Mucosa of descending colon (tissue), 3 donors: Measurements from ENCODE around the gene MRGPRF. TPM values are rescaled to one million over a fixed set of nuclear protein-coding genes. Genes with fewer than 3 reads are reported as not detected.

Experiments used
- ATAC-seq: fragments of 200-7000 bp; cut with Tn5 transposase; one replicate; pipeline ENCODE4 v1.9.1; 2020; ENCODE audit warnings: mild to moderate bottlenecking, moderate library complexity
- DNase-seq, 3 donors: peaks; one replicate each; pipeline ENCODE4 v3.0.0-alpha.2; 2020
- H3K36me3 ChIP-seq: fragments of 200-600 bp; one replicate; pipeline ENCODE4 v1.8.0; 2021; ENCODE audit warnings: low read depth, mild to moderate bottlenecking
- H3K4me1 ChIP-seq: fragments of 200-600 bp; one replicate; pipeline ENCODE4 v1.8.0; 2021; ENCODE audit warnings: low read depth, mild to moderate bottlenecking
- H3K4me3 ChIP-seq: fragments of 200-600 bp; one replicate; pipeline ENCODE4 v1.8.0; 2021; ENCODE audit warnings: mild to moderate bottlenecking
- H3K9me3 ChIP-seq: fragments of 200-600 bp; one replicate; pipeline ENCODE4 v1.8.0; 2021; ENCODE audit warnings: mild to moderate bottlenecking
- CTCF ChIP-seq: fragments of 200-600 bp; IDR thresholded peaks from one replicate; pipeline ENCODE4 v1.8.0; 2022; ENCODE audit warnings: antibody characterized with exemption, mild to moderate bottlenecking
- intact Hi-C, 2 donors: fragments of 100-400 bp; cut with DNase I in 1 of 2; cut with micrococcal nuclease in 1 of 2; formaldehyde crosslinking; loops; one replicate each; pipeline versions ENCODE4 v1.11.0 to v1.11.1; 2022; cut with DNase I, micrococcal nuclease
- long read RNA-seq, 2 donors: library from polyadenylated mRNA; unstranded; transcript quantifications; one replicate each; pipeline ENCODE4 v2.0.0, GENCODE V29; 2019 to 2021
- total RNA-seq, 3 donors: library from RNA; stranded (reverse); fragmentation: NEBNext Ultra II Directional in 2 of 3; extraction: Animal tissue kit (Norgen Biotek cat#: 25700) in 2 of 3; gene quantifications; one replicate each; pipeline versions ENCODE4 v1.2.1 to v1.2.4, GENCODE V29; 2021 to 2023
- donor health status: DM: no; HTN: no; CAD: no; lungs with moderate emphysema.
- donor health status: DM: no; HTN: no; CAD: no.
- donor health status: DM: no; HTN: yes; CAD: no.

Gene MRGPRF, protein sequence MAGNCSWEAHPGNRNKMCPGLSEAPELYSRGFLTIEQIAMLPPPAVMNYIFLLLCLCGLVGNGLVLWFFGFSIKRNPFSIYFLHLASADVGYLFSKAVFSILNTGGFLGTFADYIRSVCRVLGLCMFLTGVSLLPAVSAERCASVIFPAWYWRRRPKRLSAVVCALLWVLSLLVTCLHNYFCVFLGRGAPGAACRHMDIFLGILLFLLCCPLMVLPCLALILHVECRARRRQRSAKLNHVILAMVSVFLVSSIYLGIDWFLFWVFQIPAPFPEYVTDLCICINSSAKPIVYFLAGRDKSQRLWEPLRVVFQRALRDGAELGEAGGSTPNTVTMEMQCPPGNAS
- 100 to 1,000 TPM in 1 of 3 donors, 10 to 100 TPM in 1, 1 to 10 TPM in 1; 4.7 to 117 (median 14.2) TPM for total RNA-seq
- long read RNA-seq, donor 1, transcript MRGPRF-201 (3 exons, 2,295 nt), result major isoform, 123 of 190 reads
- long read RNA-seq, donor 1, partial matches to known transcripts, result 3 of 190 reads
- long read RNA-seq, donor 1, other reads (novel, unspliced or antisense), result 60 of 190 reads
- long read RNA-seq, donor 2, transcript MRGPRF-201 (3 exons, 2,295 nt), result major isoform, 11 of 14 reads
- long read RNA-seq, donor 2, partial matches to known transcripts, result 2 of 14 reads
- long read RNA-seq, donor 2, other reads (novel, unspliced or antisense), result 1 of 14 reads

- intact Hi-C loops, result no loop called here
- Histone ChIP-seq H3K4me1 (peaks cover 19% of the 10 kb centered on the region), H3K36me3 (no peaks in the 10 kb centered on the region), H3K9me3 (no peaks in the 10 kb centered on the region), H3K4me3 (peak within 1 kb of the TSS; percentile 19)
- DNase-seq (peak; percentile 75 to 88 (median 80)), ATAC-seq (peak; percentile 40)
- TF ChIP-seq CTCF, result no peak
Observed at GRCh38 chr11:69013009-69013951, at the start of gene MRGPRF. Gene MRGPRF, minus strand, starts transcription at chr11:69013246. Its CDS starts 3,345 bp downstream, at chr11:69009901.

GRCh38 chr11:69062169-69062855 is 49.3 kb upstream of the MRGPRF start:
- no peak overlapping the region for H3K4me3 ChIP-seq
- H3K36me3 ChIP-seq, result no peaks in the 10 kb centered on the region
- TF ChIP-seq CTCF, result no peak
- intact Hi-C loops, result no loop called here
- H3K4me1 ChIP-seq, result no peaks in the 10 kb centered on the region
- no peaks in the 10 kb centered on the region for H3K9me3 ChIP-seq
- DNase-seq (no peak), ATAC-seq (no peak)

GRCh38 chr11:69061713-69062053 is 48.6 kb upstream of the MRGPRF start:
- intact Hi-C loops, result no loop called here
- H3K4me3 ChIP-seq, result no peak overlapping the region
- TF ChIP-seq CTCF, result no peak
- H3K9me3 ChIP-seq, result no peaks in the 10 kb centered on the region
- H3K36me3 ChIP-seq, result no peaks in the 10 kb centered on the region
- H3K4me1 ChIP-seq, result no peaks in the 10 kb centered on the region
- ATAC-seq, result no peak
- DNase-seq, result no peak

DNA sequence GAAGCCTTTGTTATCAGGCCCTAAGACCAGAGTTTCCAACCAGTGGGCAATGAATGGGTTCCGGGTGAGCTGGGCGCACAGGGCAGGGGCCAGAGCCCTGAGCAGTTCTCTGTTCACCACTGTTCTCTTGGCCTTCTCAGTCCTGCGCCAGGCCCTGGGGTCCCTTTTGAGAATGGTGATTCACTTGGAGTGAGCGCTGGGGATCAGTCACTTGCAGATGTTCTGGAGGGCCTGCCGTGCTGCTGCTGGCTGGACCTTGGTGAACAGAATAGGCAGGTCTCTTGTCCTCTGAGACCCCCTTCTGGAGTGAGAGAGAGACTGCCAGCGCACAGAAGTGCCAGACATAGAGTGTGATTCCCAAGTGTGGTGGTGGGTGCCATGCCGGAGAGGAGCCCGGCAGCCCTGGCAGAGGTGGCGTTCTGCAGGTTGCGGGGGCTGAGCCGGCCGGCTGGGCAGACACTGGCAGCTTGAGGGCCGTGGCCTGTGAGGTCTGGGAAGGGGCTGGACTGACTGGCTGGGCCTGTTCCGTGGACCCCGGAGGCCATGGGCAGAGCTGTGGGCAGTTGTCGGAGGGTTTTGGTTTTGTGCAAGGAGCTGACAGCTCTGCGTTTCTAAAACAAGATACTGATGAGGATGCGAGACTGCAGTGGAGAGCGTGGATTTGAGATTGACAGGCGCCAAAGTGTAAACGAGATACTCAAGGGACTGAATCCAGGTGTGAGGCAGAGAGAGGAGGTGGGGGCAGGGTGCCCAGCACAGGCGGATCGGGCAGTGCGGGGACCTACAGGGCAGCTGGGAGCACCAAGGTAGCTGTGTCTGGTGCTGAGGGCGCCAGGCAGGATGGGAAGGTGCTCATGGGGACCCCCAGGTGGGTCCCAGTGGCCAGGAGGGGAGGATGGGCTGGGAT is 48.0 kb upstream of the MRGPRF start:
- Histone ChIP-seq H3K4me3 (no peak overlapping the region), H3K36me3 (no peaks in the 10 kb centered on the region), H3K4me1 (no peaks in the 10 kb centered on the region), H3K9me3 (no peaks in the 10 kb centered on the region)
- intact Hi-C loops, result no loop called here
- no peak for TF ChIP-seq CTCF
- DNase-seq (no peak), ATAC-seq (no peak)
